HCT116 (cell line): ENCODE measurements around the gene RPS6KC1. TPM values are rescaled to one million over a fixed set of nuclear protein-coding genes. Genes with fewer than 3 reads are reported as not detected.
"Not testable (repeated sequence)": the region's sequence is repeated elsewhere in the genome, so short reads cannot be mapped to it uniquely, and the experiment has no call there.

Experiments
- ATAC-seq: fragments of 200-7000 bp; cut with Tn5 transposase; 2 replicates; pipeline ENCODE4 v1.9.1; 2020; ENCODE audit warnings: mild to moderate bottlenecking, moderate library complexity
- BruUV-seq: library from RNA; stranded (reverse); fragments of 400-500 nt; replicated peaks from 2 replicates; lab custom pipeline; 2021; lab: Mats Ljungman, UMichigan
- CTCF ChIA-PET: fragments of 300-600 bp; sonication (Branson Sonifier 250); formaldehyde crosslinking; loops from one replicate; lab custom pipeline; 2021; ENCODE audit warnings: antibody characterized with exemption; lab: Charles Lee
- POLR2A ChIA-PET: fragments of 300-600, 350-600 bp; sonication (Branson Sonifier 250); formaldehyde crosslinking; loops from one replicate; lab custom pipeline; 2021; ENCODE audit warnings: antibody characterized with exemption; lab: Charles Lee
- RAD21 ChIA-PET, 2 experiments: fragments of 300-600 bp; sonication (Branson Sonifier 250); formaldehyde crosslinking; loops; one replicate each; lab custom pipeline; 2023; ENCODE audit warnings: low total read pairs in 2 of 2; ENCODE audit not compliant: uncharacterized antibody in 2 of 2, unreplicated experiment in 2 of 2, low non-redundant PET in 1 of 2; lab: Charles Lee
- DNase-seq: peaks from one replicate; pipeline ENCODE4 v3.0.0-alpha.2; 2010; ENCODE audit warnings: low read depth, low spot score
- H2AFZ ChIP-seq: fragments of 200-600 bp; shearing (Covaris generic), sonication (generic); 2 replicates; pipeline ENCODE4 v1.6.1; 2017; ENCODE audit warnings: low read depth, mixed run types, mixed read lengths, antibody characterized with exemption, low read length; ENCODE audit not compliant: poor library complexity, severe bottlenecking
- H3K27ac ChIP-seq: 2 replicates; pipeline ENCODE4 v1.5.1; 2012; ENCODE audit warnings: low read depth, low read length
- H3K27me3 ChIP-seq: fragments of 200-600 bp; sonication (generic); 2 replicates; pipeline ENCODE4 v1.6.1; 2016; ENCODE audit warnings: mixed run types, low read length, mixed read lengths; ENCODE audit not compliant: insufficient read depth
- H3K36me3 ChIP-seq, 2 experiments: fragments of 200-500 bp in 1 of 2; fragments of 200-600 bp in 1 of 2; sonication (Bioruptor generic) in 1 of 2; sonication (generic) in 1 of 2; 2 replicates each; pipeline versions ENCODE4 v1.5.1 to v1.6.1; 2014 to 2016; ENCODE audit warnings: low read length in 2 of 2, inconsistent platforms in 1 of 2, mixed read lengths in 1 of 2, mixed run types in 1 of 2; ENCODE audit not compliant: insufficient read depth in 2 of 2, control insufficient read depth in 1 of 2
- H3K4me1 ChIP-seq, 2 experiments: fragments of 200-600 bp in 1 of 2; sonication (generic) in 1 of 2; 2 replicates each; pipeline versions ENCODE4 v1.5.1 to v1.6.1; 2012 to 2017; ENCODE audit warnings: low read length in 2 of 2, inconsistent platforms in 1 of 2, mild to moderate bottlenecking in 1 of 2, mixed read lengths in 1 of 2, mixed run types in 1 of 2, moderate library complexity in 1 of 2; ENCODE audit not compliant: insufficient read depth in 2 of 2, control insufficient read depth in 1 of 2
- H3K4me2 ChIP-seq: fragments of 200-600 bp; sonication (generic); 2 replicates; pipeline ENCODE4 v1.6.1; 2017; ENCODE audit warnings: mixed run types, low read length, mixed read lengths
- H3K4me3 ChIP-seq, 2 experiments: fragments of 200-600 bp in 1 of 2; sonication (generic) in 1 of 2; replicated peaks in 1 of 2; 2 replicates each; pipeline ENCODE4 v1.5.1; 2011 to 2016; ENCODE audit warnings: low read length in 2 of 2, control low read depth in 1 of 2, low read depth in 1 of 2, mild to moderate bottlenecking in 1 of 2, mixed read lengths in 1 of 2, mixed run types in 1 of 2
- H3K79me2 ChIP-seq: fragments of 200-600 bp; sonication (generic); 2 replicates; pipeline ENCODE4 v1.6.1; 2017; ENCODE audit warnings: mild to moderate bottlenecking, mixed run types, low read length, moderate library complexity, mixed read lengths; ENCODE audit not compliant: insufficient read depth
- H3K9ac ChIP-seq: fragments of 200-600 bp; sonication (generic); 2 replicates; pipeline ENCODE4 v1.6.1; 2016; ENCODE audit warnings: low read length, mixed read lengths
- H3K9me2 ChIP-seq: fragments of 200-600 bp; sonication (generic), shearing (Covaris generic); 2 replicates; pipeline ENCODE4 v1.6.1; 2017; ENCODE audit warnings: mixed run types, mild to moderate bottlenecking, moderate library complexity; ENCODE audit not compliant: insufficient read depth
- H3K9me3 ChIP-seq, 2 experiments: fragments of 200-500 bp in 1 of 2; fragments of 200-600 bp in 1 of 2; sonication (Bioruptor generic) in 1 of 2; sonication (generic) in 1 of 2; 2 replicates each; pipeline ENCODE4 v1.6.1; 2014 to 2017; ENCODE audit warnings: low read length in 2 of 2, mixed read lengths in 2 of 2, inconsistent platforms in 1 of 2, low read depth in 1 of 2, mild to moderate bottlenecking in 1 of 2, mixed run types in 1 of 2, moderate library complexity in 1 of 2; ENCODE audit not compliant: control insufficient read depth in 1 of 2, insufficient read depth in 1 of 2
- H4K20me1 ChIP-seq: fragments of 200-600 bp; sonication (generic), shearing (Covaris generic); 2 replicates; pipeline ENCODE4 v1.6.1; 2017; ENCODE audit warnings: mixed run types, mild to moderate bottlenecking, moderate library complexity; ENCODE audit not compliant: insufficient read depth
- EGR1 ChIP-seq: IDR thresholded peaks from 2 replicates; pipeline ENCODE4 v1.6.1; 2012; ENCODE audit warnings: low read depth
- EZH2 ChIP-seq: fragments of 200-600 bp; sonication (generic); IDR thresholded peaks from 2 replicates; pipeline ENCODE4 v1.6.1; 2017; ENCODE audit warnings: antibody characterized with exemption, mixed run types
- EZH2phosphoT487 ChIP-seq: fragments of 200-600 bp; IDR thresholded peaks from 2 replicates; pipeline ENCODE4 v1.6.1; 2018; ENCODE audit warnings: antibody characterized with exemption, borderline replicate concordance
- FOSL1 ChIP-seq: IDR thresholded peaks from 2 replicates; pipeline ENCODE4 v1.6.1; 2012; ENCODE audit warnings: low read depth
- RAD21 ChIP-seq: IDR thresholded peaks from 2 replicates; pipeline ENCODE4 v1.6.1; 2012; ENCODE audit warnings: low read depth, mild to moderate bottlenecking
- SIN3A ChIP-seq: IDR thresholded peaks from 2 replicates; pipeline ENCODE4 v1.6.1; 2012; ENCODE audit warnings: low read depth
- TCF7L2 ChIP-seq: IDR thresholded peaks from 2 replicates; pipeline ENCODE4 v1.7.0; 2011; ENCODE audit warnings: borderline replicate concordance, inconsistent platforms; ENCODE audit not compliant: insufficient read depth, insufficient read length; ENCODE audit errors: extremely low read depth
- ZBTB33 ChIP-seq: IDR thresholded peaks from 2 replicates; pipeline ENCODE4 v1.6.1; 2011; ENCODE audit warnings: mild to moderate bottlenecking, low read length, moderate library complexity; ENCODE audit not compliant: insufficient replicate concordance; ENCODE audit errors: extremely low read depth
- ZNF274 ChIP-seq: fragments of 200-500 bp; sonication (Bioruptor generic); IDR thresholded peaks from 2 replicates; pipeline ENCODE4 v1.6.1; 2014; ENCODE audit warnings: mild to moderate bottlenecking, low read depth, low read length, inconsistent platforms
- intact Hi-C: fragments of 100-400 bp; cut with micrococcal nuclease; formaldehyde crosslinking; loops from 2 replicates; pipeline ENCODE4 v1.10.0; 2022
- total RNA-seq: library from RNA; stranded (reverse); gene quantifications from one replicate; pipeline ENCODE4 v1.2.1, GENCODE V29; 2021; ENCODE audit not compliant: unreplicated experiment
- TF ChIP-seq, protein P1 (sequence below): IDR thresholded peaks from 2 replicates; pipeline ENCODE4 v1.6.1; 2012

The RPS6KC1 gene
- total RNA-seq, 1 experiment from 2014 or later = 15.9 TPM

DNA sequence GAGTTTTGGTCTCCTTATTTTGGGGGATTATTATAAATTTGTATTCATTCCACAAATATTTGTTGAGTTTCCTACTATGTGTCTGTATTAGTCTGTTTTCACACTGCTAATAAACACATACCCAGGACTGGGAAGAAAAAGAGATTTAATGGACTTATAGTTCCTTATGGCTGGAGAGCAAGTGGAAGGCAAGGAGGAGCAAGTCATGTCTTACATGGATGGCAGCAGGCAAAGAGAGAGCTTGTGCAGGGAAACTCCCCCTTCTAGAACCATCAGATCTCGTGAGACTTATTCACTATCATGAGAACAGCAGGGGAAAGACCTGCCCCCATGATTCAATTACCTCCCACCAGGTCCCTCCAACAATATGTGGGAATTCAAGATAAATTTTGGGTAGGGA is 267.4 kb downstream of the RPS6KC1 start:
- H2AFZ ChIP-seq, H3K27me3 ChIP-seq, H3K4me1 ChIP-seq, RAD21 ChIA-PET, H3K9ac ChIP-seq, POLR2A ChIA-PET, H3K4me3 ChIP-seq, H3K9me2 ChIP-seq, H4K20me1 ChIP-seq, H3K9me3 ChIP-seq, H3K79me2 ChIP-seq, H3K4me2 ChIP-seq, DNase-seq, H3K27ac ChIP-seq, CTCF ChIA-PET, intact Hi-C loops, BruUV-seq, ATAC-seq, H3K36me3 ChIP-seq: not testable (repeated sequence)

DNA sequence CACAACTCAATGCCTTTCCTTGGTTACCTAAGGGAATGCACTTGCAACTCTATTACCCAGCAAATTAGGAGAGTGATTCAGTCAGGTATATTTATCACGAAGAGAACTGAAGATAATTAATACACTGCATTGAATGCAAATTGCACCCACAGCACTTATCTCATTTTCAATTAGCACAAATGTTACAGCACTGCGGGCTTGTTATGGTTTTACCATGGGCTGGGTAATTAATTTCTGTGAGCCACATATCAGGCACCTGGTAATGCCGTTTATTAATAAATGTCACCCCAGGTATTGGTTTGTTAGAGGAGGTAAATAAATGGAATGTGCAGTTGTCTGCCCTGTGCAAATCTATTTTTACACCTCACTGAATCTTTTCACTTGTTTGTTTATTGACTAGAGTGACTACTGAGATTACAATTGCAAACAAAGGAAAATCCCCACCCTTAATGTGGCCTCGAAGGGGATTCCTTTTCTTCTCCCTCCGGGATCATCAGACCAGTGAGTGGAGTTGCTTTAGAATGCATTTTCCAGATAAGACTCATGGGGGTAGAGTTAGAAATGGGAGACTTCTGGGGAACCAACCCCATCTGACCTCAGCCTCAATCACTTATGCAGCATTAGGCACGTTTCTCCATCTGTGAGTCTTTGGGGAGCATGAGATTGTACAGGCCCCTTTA is 269.3 kb downstream of the RPS6KC1 start:
- H2AFZ ChIP-seq = no peak overlapping the region
- TF ChIP-seq ZBTB33 (no peak), SIN3A (no peak), EZH2 (no peak), EZH2phosphoT487 (no peak), TCF7L2 (no peak), EGR1 (no peak), FOSL1 (no peak), RAD21 (no peak), ZNF274 (no peak)
- TF ChIP-seq, protein P1, sequence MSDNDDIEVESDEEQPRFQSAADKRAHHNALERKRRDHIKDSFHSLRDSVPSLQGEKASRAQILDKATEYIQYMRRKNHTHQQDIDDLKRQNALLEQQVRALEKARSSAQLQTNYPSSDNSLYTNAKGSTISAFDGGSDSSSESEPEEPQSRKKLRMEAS = no peak
- TF ChIP-seq, all 23 proteins: peak for 0
- H4K20me1 ChIP-seq = no peaks in the 10 kb centered on the region
- POLR2A ChIA-PET = no interaction called here
- H3K4me3 ChIP-seq = no peak overlapping the region
- RAD21 ChIA-PET = no interaction called here
- no peak overlapping the region for H3K4me2 ChIP-seq
- no peaks in the 10 kb centered on the region for H3K4me1 ChIP-seq
- intact Hi-C loops = no loop called here
- H3K9me2 ChIP-seq = no peaks in the 10 kb centered on the region
- no peaks in the 10 kb centered on the region for H3K27me3 ChIP-seq
- no peaks in the 10 kb centered on the region for H3K79me2 ChIP-seq
- CTCF ChIA-PET = no interaction called here
- no peak overlapping the region for H3K27ac ChIP-seq
- DNase-seq = no peak
- no peaks in the 10 kb centered on the region for H3K9me3 ChIP-seq
- BruUV-seq = no TSS peak
- no peak for ATAC-seq
- H3K36me3 ChIP-seq = no peaks in the 10 kb centered on the region
- no peak overlapping the region for H3K9ac ChIP-seq
